Activated naive CD4-positive, alpha-beta T cell treated with anti-CD3 and anti-CD28 coated beads, Interleukin-2, amount 50 U/mL, for 16 hours (primary cell): ENCODE measurements around the gene UQCRQ.

Source experiments
- DNase-seq: peaks from one replicate; pipeline ENCODE4 v3.0.0-alpha.2; 2020

The UQCRQ gene

GRCh38 chr5:132916086-132916485 is 49.6 kb downstream of the UQCRQ start:
- no peak for DNase-seq
